ENCODE measurements around the gene MUC6.
A peak's percentile ranks its signal among the peaks of the same experiment; 100 is the strongest.

MUC6 gene

GRCh38 chr11:1051356-1052132 lies 15.0 kb upstream of the MUC6 start:
- no peak for DNase-seq (ENCODE audit: low read depth in 2 of 2)

GRCh38 chr11:1050581-1051355 lies 14.2 kb upstream of the MUC6 start:
- DNase-seq (ENCODE audit: low read depth in 2 of 2): peak; percentile 41 to 69

GRCh38 chr11:1049911-1050580 lies 13.5 kb upstream of the MUC6 start:
- DNase-seq (ENCODE audit: low read depth in 2 of 2): no peak

- no peak for DNase-seq (ENCODE audit: low read depth in 2 of 2)
These were observed 12.9 kb upstream of the MUC6 start for GRCh38 chr11:1049431-1049891.

GRCh38 chr11:1049071-1049405 lies 12.5 kb upstream of the MUC6 start:
- no peak for DNase-seq (ENCODE audit: low read depth in 2 of 2)

GRCh38 chr11:1048375-1049070 lies 12.0 kb upstream of the MUC6 start:
- DNase-seq (ENCODE audit: low read depth in 2 of 2): no peak

GRCh38 chr11:1047595-1048156 lies 11.2 kb upstream of the MUC6 start:
- DNase-seq (ENCODE audit: low read depth in 2 of 2): no peak

- DNase-seq (ENCODE audit: low read depth in 2 of 2): no peak
These were observed 7.6 kb upstream of the MUC6 start for GRCh38 chr11:1044160-1044559.

GRCh38 chr11:1043563-1044096 lies 7.1 kb upstream of the MUC6 start:
- DNase-seq (ENCODE audit: low read depth in 2 of 2): no peak

GRCh38 chr11:1042626-1043562 lies 6.4 kb upstream of the MUC6 start:
- DNase-seq (ENCODE audit: low read depth in 2 of 2): no peak

GRCh38 chr11:1041936-1042608 lies 5.6 kb upstream of the MUC6 start:
- DNase-seq (ENCODE audit: low read depth in 2 of 2): no peak

- DNase-seq (ENCODE audit: low read depth in 2 of 2): no peak
These were observed 5.0 kb upstream of the MUC6 start for GRCh38 chr11:1041471-1041870.

GRCh38 chr11:1041149-1041467 lies 4.6 kb upstream of the MUC6 start:
- no peak for DNase-seq (ENCODE audit: low read depth in 2 of 2)

GRCh38 chr11:1040428-1041148 lies 4.1 kb upstream of the MUC6 start:
- DNase-seq (ENCODE audit: low read depth in 2 of 2): no peak

GRCh38 chr11:1039481-1040427 lies 3.2 kb upstream of the MUC6 start:
- no peak for DNase-seq (ENCODE audit: low read depth in 2 of 2)

- no peak for DNase-seq (ENCODE audit: low read depth in 2 of 2)
These were observed 2.4 kb upstream of the MUC6 start for GRCh38 chr11:1038921-1039320.

- no peak for DNase-seq (ENCODE audit: low read depth in 2 of 2)
These were observed 1.8 kb upstream of the MUC6 start for GRCh38 chr11:1038361-1038760.

GRCh38 chr11:1037506-1038055 lies 1.1 kb upstream of the MUC6 start:
- DNase-seq (ENCODE audit: low read depth in 2 of 2): no peak
